WTC11 (cell line): Measurements from ENCODE around the gene FOXF2. TPM values are rescaled to one million over a fixed set of nuclear protein-coding genes. Genes with fewer than 3 reads are reported as not detected.

ENCODE experiments used
- ATAC-seq: fragments of 200-7000 bp; cut with Tn5 transposase; 2 replicates; pipeline ENCODE4 v1.10.0; 2021; ENCODE audit warnings: mild to moderate bottlenecking, moderate library complexity
- CTCF ChIA-PET: fragments of 300-600 bp; sonication (Branson Sonifier 250); formaldehyde crosslinking; loops from one replicate; lab custom pipeline; 2021; ENCODE audit warnings: antibody characterized with exemption; lab: Charles Lee
- POLR2A ChIA-PET: fragments of 350-600 bp; sonication (Branson Sonifier 250); formaldehyde crosslinking; loops from one replicate; lab custom pipeline; 2021; ENCODE audit warnings: antibody characterized with exemption; lab: Charles Lee
- DNase-seq: peaks from one replicate; pipeline ENCODE4 v3.0.0; 2021; ENCODE audit warnings: low spot score
- H3K27ac Mint-ChIP-seq: 2 replicates; pipeline ENCODE4 v1.8.0; 2021; ENCODE audit warnings: mixed read lengths
- H3K27me3 Mint-ChIP-seq: 2 replicates; pipeline ENCODE4 v1.8.0; 2021; ENCODE audit warnings: low read depth, mild to moderate bottlenecking, moderate library complexity, mixed read lengths
- H3K36me3 Mint-ChIP-seq: 2 replicates; pipeline ENCODE4 v1.8.0; 2021; ENCODE audit warnings: mixed read lengths
- H3K4me1 Mint-ChIP-seq: 2 replicates; pipeline ENCODE4 v1.8.0; 2022; ENCODE audit warnings: mixed read lengths
- H3K4me3 Mint-ChIP-seq: 2 replicates; pipeline ENCODE4 v1.8.0; 2021; ENCODE audit warnings: mild to moderate bottlenecking, moderate library complexity, mixed read lengths
- H3K9me3 Mint-ChIP-seq: 2 replicates; pipeline ENCODE4 v1.8.0; 2021; ENCODE audit warnings: mixed read lengths
- ATF6 ChIP-seq: sonication (generic); formaldehyde crosslinking; IDR thresholded peaks from 2 replicates; pipeline ENCODE4 v1.8.1; 2023; ENCODE audit warnings: mild to moderate bottlenecking, missing genetic modification reagents
- CREB1 ChIP-seq: sonication (generic); formaldehyde crosslinking; IDR thresholded peaks from 2 replicates; pipeline ENCODE4 v1.8.0; 2023; ENCODE audit warnings: mild to moderate bottlenecking, missing genetic modification reagents
- ETV6 ChIP-seq: sonication (generic); formaldehyde crosslinking; IDR thresholded peaks from 2 replicates; pipeline ENCODE4 v1.8.1; 2022; ENCODE audit warnings: mild to moderate bottlenecking, missing genetic modification reagents
- NR2C2 ChIP-seq: sonication (generic); formaldehyde crosslinking; IDR thresholded peaks from 2 replicates; pipeline ENCODE4 v1.8.0; 2022; ENCODE audit warnings: mild to moderate bottlenecking, missing genetic modification reagents
- RELA ChIP-seq: sonication (generic); formaldehyde crosslinking; IDR thresholded peaks from 2 replicates; pipeline ENCODE4 v1.8.1; 2022; ENCODE audit warnings: missing genetic modification reagents, mild to moderate bottlenecking, borderline replicate concordance
- RORB ChIP-seq: fragments of 250-450 bp; sonication (Bioruptor Pico); IDR thresholded peaks from 2 replicates; pipeline ENCODE4 v1.9.0; 2021; ENCODE audit warnings: mild to moderate bottlenecking
- SOX15 ChIP-seq: fragments of 250-450 bp; sonication (Bioruptor Pico); IDR thresholded peaks from 2 replicates; pipeline ENCODE4 v1.9.0; 2021; ENCODE audit warnings: mild to moderate bottlenecking
- TP53 ChIP-seq: sonication (generic); formaldehyde crosslinking; IDR thresholded peaks from 2 replicates; pipeline ENCODE4 v1.8.1; 2023; ENCODE audit warnings: mild to moderate bottlenecking, missing genetic modification reagents
- USF1 ChIP-seq: sonication (generic); formaldehyde crosslinking; IDR thresholded peaks from 2 replicates; pipeline ENCODE4 v1.8.0; 2022; ENCODE audit warnings: mild to moderate bottlenecking, missing genetic modification reagents
- ZNF263 ChIP-seq: sonication (generic); formaldehyde crosslinking; IDR thresholded peaks from 2 replicates; pipeline ENCODE4 v1.8.1; 2022; ENCODE audit warnings: low read depth, mild to moderate bottlenecking, moderate library complexity, missing genetic modification reagents
- ZNF281 ChIP-seq: sonication (generic); formaldehyde crosslinking; IDR thresholded peaks from 2 replicates; pipeline ENCODE4 v1.8.0; 2023; ENCODE audit warnings: mild to moderate bottlenecking, missing genetic modification reagents
- total RNA-seq: library from RNA; stranded (reverse); gene quantifications from 3 replicates; pipeline ENCODE4 v1.2.3, GENCODE V29; 2021
- TF ChIP-seq, protein P1 (sequence below): sonication (generic); formaldehyde crosslinking; IDR thresholded peaks from 2 replicates; pipeline ENCODE4 v1.8.0; 2022; ENCODE audit warnings: missing genetic modification reagents
- TF ChIP-seq, protein P2 (sequence below): sonication (generic); formaldehyde crosslinking; conservative IDR thresholded peaks from 2 replicates; pipeline ENCODE4 v1.8.1; 2022; ENCODE audit warnings: mild to moderate bottlenecking, missing genetic modification reagents
- TF ChIP-seq, protein P3 (sequence below): sonication (generic); formaldehyde crosslinking; IDR thresholded peaks from 2 replicates; pipeline ENCODE4 v1.8.0; 2022; ENCODE audit warnings: mild to moderate bottlenecking, missing genetic modification reagents
- TF ChIP-seq, protein P4 (sequence below): fragments of 250-450 bp; sonication (Bioruptor Pico); IDR thresholded peaks from 2 replicates; pipeline ENCODE4 v2.1.2; 2022; ENCODE audit warnings: mild to moderate bottlenecking, moderate library complexity

FOXF2 gene
- total RNA-seq, 1 experiment from 2014 or later, result 0.11 TPM

GRCh38 chr6:1424306-1424927, 35.0 kb downstream of the FOXF2 start (continued):
- TF ChIP-seq, protein P1, sequence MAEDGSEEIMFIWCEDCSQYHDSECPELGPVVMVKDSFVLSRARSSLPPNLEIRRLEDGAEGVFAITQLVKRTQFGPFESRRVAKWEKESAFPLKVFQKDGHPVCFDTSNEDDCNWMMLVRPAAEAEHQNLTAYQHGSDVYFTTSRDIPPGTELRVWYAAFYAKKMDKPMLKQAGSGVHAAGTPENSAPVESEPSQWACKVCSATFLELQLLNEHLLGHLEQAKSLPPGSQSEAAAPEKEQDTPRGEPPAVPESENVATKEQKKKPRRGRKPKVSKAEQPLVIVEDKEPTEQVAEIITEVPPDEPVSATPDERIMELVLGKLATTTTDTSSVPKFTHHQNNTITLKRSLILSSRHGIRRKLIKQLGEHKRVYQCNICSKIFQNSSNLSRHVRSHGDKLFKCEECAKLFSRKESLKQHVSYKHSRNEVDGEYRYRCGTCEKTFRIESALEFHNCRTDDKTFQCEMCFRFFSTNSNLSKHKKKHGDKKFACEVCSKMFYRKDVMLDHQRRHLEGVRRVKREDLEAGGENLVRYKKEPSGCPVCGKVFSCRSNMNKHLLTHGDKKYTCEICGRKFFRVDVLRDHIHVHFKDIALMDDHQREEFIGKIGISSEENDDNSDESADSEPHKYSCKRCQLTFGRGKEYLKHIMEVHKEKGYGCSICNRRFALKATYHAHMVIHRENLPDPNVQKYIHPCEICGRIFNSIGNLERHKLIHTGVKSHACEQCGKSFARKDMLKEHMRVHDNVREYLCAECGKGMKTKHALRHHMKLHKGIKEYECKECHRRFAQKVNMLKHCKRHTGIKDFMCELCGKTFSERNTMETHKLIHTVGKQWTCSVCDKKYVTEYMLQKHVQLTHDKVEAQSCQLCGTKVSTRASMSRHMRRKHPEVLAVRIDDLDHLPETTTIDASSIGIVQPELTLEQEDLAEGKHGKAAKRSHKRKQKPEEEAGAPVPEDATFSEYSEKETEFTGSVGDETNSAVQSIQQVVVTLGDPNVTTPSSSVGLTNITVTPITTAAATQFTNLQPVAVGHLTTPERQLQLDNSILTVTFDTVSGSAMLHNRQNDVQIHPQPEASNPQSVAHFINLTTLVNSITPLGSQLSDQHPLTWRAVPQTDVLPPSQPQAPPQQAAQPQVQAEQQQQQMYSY, result no peak
- TF ChIP-seq TP53 (no peak), USF1 (CRISPR knock-in tag) (no peak), ETV6 (no peak), CREB1 (CRISPR knock-in tag) (no peak)
- TF ChIP-seq, protein P2, sequence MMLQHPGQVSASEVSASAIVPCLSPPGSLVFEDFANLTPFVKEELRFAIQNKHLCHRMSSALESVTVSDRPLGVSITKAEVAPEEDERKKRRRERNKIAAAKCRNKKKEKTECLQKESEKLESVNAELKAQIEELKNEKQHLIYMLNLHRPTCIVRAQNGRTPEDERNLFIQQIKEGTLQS (CRISPR knock-in tag), result no peak
- TF ChIP-seq, all 79 proteins: peak for 0

DNA sequence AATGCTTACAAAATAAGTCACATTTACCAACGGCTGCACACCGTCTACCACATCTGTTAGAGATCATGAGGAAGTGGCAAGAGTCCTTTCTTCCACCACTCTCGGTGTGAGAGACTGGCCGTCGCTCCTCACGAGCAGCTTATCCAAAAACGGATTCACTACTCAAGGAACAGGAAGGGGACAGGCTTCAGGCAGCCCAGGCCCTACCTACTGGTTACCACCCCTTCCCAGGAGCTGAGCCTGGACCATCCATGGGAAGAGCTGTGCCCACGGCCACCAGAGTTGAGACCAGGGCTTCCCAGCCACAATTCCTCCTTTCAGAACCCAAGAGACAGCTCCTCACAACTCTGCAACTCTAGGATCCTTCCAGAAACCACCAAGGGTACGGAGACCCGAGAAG, 37.0 kb downstream of the FOXF2 start:
- POLR2A ChIA-PET, result no interaction called here
- no peak for ATAC-seq
- no peak for DNase-seq
- no peak for TF ChIP-seq RORB (CRISPR knock-in tag)
- no peak for TF ChIP-seq RELA (CRISPR knock-in tag)
- TF ChIP-seq USF1 (CRISPR knock-in tag), result no peak
- TF ChIP-seq ATF6, result no peak
- TF ChIP-seq SOX15, result no peak
- TF ChIP-seq, protein P3, sequence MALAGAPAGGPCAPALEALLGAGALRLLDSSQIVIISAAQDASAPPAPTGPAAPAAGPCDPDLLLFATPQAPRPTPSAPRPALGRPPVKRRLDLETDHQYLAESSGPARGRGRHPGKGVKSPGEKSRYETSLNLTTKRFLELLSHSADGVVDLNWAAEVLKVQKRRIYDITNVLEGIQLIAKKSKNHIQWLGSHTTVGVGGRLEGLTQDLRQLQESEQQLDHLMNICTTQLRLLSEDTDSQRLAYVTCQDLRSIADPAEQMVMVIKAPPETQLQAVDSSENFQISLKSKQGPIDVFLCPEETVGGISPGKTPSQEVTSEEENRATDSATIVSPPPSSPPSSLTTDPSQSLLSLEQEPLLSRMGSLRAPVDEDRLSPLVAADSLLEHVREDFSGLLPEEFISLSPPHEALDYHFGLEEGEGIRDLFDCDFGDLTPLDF, result no peak
- TF ChIP-seq ZNF263 (CRISPR knock-in tag), result no peak
- TF ChIP-seq, protein P4, sequence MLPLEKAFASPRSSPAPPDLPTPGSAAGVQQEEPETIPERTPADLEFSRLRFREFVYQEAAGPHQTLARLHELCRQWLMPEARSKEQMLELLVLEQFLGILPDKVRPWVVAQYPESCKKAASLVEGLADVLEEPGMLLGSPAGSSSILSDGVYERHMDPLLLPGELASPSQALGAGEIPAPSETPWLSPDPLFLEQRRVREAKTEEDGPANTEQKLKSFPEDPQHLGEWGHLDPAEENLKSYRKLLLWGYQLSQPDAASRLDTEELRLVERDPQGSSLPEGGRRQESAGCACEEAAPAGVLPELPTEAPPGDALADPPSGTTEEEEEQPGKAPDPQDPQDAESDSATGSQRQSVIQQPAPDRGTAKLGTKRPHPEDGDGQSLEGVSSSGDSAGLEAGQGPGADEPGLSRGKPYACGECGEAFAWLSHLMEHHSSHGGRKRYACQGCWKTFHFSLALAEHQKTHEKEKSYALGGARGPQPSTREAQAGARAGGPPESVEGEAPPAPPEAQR (CRISPR knock-in tag), result no peak
- TF ChIP-seq ZNF281, result no peak
- no peak for TF ChIP-seq NR2C2 (CRISPR knock-in tag)
- peaks cover 11% of the 10 kb centered on the region for H3K4me1 Mint-ChIP-seq
- no peak overlapping the region for H3K27ac Mint-ChIP-seq
- H3K27me3 Mint-ChIP-seq, result peaks cover 6% of the 10 kb centered on the region; the same call in 1 of the 2 replicates
- no peak overlapping the region for H3K4me3 Mint-ChIP-seq
- peaks cover under 1% of the 10 kb centered on the region; the same call in 1 of the 2 replicates for H3K9me3 Mint-ChIP-seq
- H3K36me3 Mint-ChIP-seq, result 0 out of 2 replicates have a peak, but pooled peaks cover under 1% of the 10 kb centered on the region
- CTCF ChIA-PET, result interaction anchor here (1.0 to 5.9 kb wide), 3 partner anchors 11 to 30 kb away, joined by 3 to 67 read pairs (median 6); no protein-coding TSS in a partner anchor
